OCI-LY3 (cell line): ENCODE measurements around the gene PELI3.

Experiments used
- H2AFZ ChIP-seq: fragments of 200-600, 300-600 bp; shearing (Covaris generic); 2 replicates; pipeline ENCODE4 v1.6.0; 2014; ENCODE audit warnings: antibody characterized with exemption, low read depth, low read length
- H3K27ac ChIP-seq: fragments of 200-600, 300-600 bp; sonication (generic); 2 replicates; pipeline ENCODE4 v1.5.1; 2014; ENCODE audit warnings: mild to moderate bottlenecking, low read length, moderate library complexity, mixed read lengths
- H3K27me3 ChIP-seq: fragments of 200-600, 300-600 bp; sonication (generic); 2 replicates; pipeline ENCODE4 v1.6.1; 2014; ENCODE audit warnings: low read depth, low read length, mixed read lengths
- H3K36me3 ChIP-seq: fragments of 200-600, 300-600 bp; sonication (generic); replicated peaks from 2 replicates; pipeline ENCODE3; 2014; ENCODE audit warnings: low read depth, low read length, mixed read lengths
- H3K4me1 ChIP-seq: fragments of 300-600, 200-600 bp; sonication (generic); 2 replicates; pipeline ENCODE4 v1.6.1; 2014; ENCODE audit warnings: low read length, mixed read lengths
- H3K4me2 ChIP-seq: fragments of 200-600, 300-600 bp; sonication (generic); 2 replicates; pipeline ENCODE4 v1.6.1; 2014; ENCODE audit warnings: low read length, mixed read lengths
- H3K4me3 ChIP-seq: fragments of 300-600, 200-600 bp; sonication (generic); 2 replicates; pipeline ENCODE4 v1.5.1; 2014; ENCODE audit warnings: antibody characterized with exemption, mild to moderate bottlenecking, low read length, moderate library complexity
- H3K79me2 ChIP-seq: fragments of 300-600, 200-600 bp; shearing (Covaris generic); 2 replicates; pipeline ENCODE4 v1.6.1; 2014; ENCODE audit warnings: mild to moderate bottlenecking, low read length, mixed read lengths
- H3K9ac ChIP-seq: fragments of 300-600, 200-600 bp; shearing (Covaris generic); 2 replicates; pipeline ENCODE4 v1.6.0; 2014; ENCODE audit warnings: mild to moderate bottlenecking, low read length, moderate library complexity
- H3K9me3 ChIP-seq: fragments of 200-600, 300-600 bp; shearing (Covaris generic); 2 replicates; pipeline ENCODE4 v1.6.1; 2014; ENCODE audit warnings: low read length, mixed read lengths; ENCODE audit not compliant: insufficient read depth
- H4K20me1 ChIP-seq: fragments of 200-600, 300-600 bp; sonication (generic); 2 replicates; pipeline ENCODE4 v1.6.1; 2016; ENCODE audit warnings: low read length, mixed read lengths; ENCODE audit not compliant: insufficient read depth
- CTCF ChIP-seq: fragments of 200-600, 300-600 bp; sonication (generic); IDR thresholded peaks from 2 replicates; pipeline ENCODE4 v1.5.1; 2014; ENCODE audit warnings: antibody characterized with exemption, low read length, low read depth
- EZH2phosphoT487 ChIP-seq: fragments of 200-600 bp; shearing (Covaris generic); IDR thresholded peaks from 2 replicates; pipeline ENCODE4 v1.6.1; 2018; ENCODE audit warnings: antibody characterized with exemption, mixed run types, low read depth

Gene PELI3

GRCh38 chr11:66419825-66420224, 46.9 kb upstream of the PELI3 start:
- Histone ChIP-seq H3K27me3 (peaks cover 19% of the 10 kb centered on the region), H2AFZ (no peak overlapping the region), H3K9ac (no peak overlapping the region), H3K4me1 (0 out of 2 replicates have a peak, but pooled peaks cover 6% of the 10 kb centered on the region), H3K27ac (no peak overlapping the region), H3K4me3 (no peak overlapping the region), H3K36me3 (no peaks in the 10 kb centered on the region), H3K9me3 (no peaks in the 10 kb centered on the region), H3K4me2 (no peak overlapping the region), H4K20me1 (peaks cover 56% of the 10 kb centered on the region), H3K79me2 (no peaks in the 10 kb centered on the region)
- TF ChIP-seq EZH2phosphoT487 (no peak), CTCF (no peak)

- Histone ChIP-seq H4K20me1 (peaks cover 57% of the 10 kb centered on the region), H2AFZ (no peak within 1 kb of the TSS), H3K9me3 (no peaks in the 10 kb centered on the region), H3K27ac (no peak within 1 kb of the TSS), H3K4me1 (0 out of 2 replicates have a peak, but pooled peaks cover 6% of the 10 kb centered on the region), H3K4me2 (no peak within 1 kb of the TSS), H3K9ac (no peak within 1 kb of the TSS), H3K27me3 (peaks cover 16% of the 10 kb centered on the region), H3K36me3 (no peaks in the 10 kb centered on the region), H3K79me2 (no peaks in the 10 kb centered on the region), H3K4me3 (no peak within 1 kb of the TSS)
- no peak for TF ChIP-seq EZH2phosphoT487
- no peak for TF ChIP-seq CTCF
These were observed 45.8 kb upstream of the PELI3 start, which contains the start of gene NPAS4 for GRCh38 chr11:66420671-66421476. Gene NPAS4 (plus strand): TSS chr11:66421035. CDS start chr11:66421180, 145 bp downstream.

- Histone ChIP-seq H4K20me1 (peaks cover 52% of the 10 kb centered on the region), H3K79me2 (no peaks in the 10 kb centered on the region), H3K9ac (no peak overlapping the region), H3K27me3 (peaks cover 11% of the 10 kb centered on the region), H3K27ac (no peak overlapping the region), H3K4me2 (no peak overlapping the region), H3K9me3 (no peaks in the 10 kb centered on the region), H3K4me1 (0 out of 2 replicates have a peak, but pooled peaks cover 6% of the 10 kb centered on the region), H3K36me3 (no peaks in the 10 kb centered on the region), H3K4me3 (no peak overlapping the region), H2AFZ (no peak overlapping the region)
- no peak for TF ChIP-seq EZH2phosphoT487
These were observed 45.1 kb upstream of the PELI3 start for GRCh38 chr11:66421492-66422205.

- Histone ChIP-seq H3K4me1 (no peaks in the 10 kb centered on the region), H3K36me3 (no peaks in the 10 kb centered on the region), H3K79me2 (no peaks in the 10 kb centered on the region), H3K27me3 (no peaks in the 10 kb centered on the region), H3K4me2 (no peak overlapping the region), H3K9ac (no peak overlapping the region), H3K9me3 (no peaks in the 10 kb centered on the region), H4K20me1 (peaks cover 24% of the 10 kb centered on the region), H3K27ac (no peak overlapping the region), H3K4me3 (no peak overlapping the region), H2AFZ (no peak overlapping the region)
- no peak for TF ChIP-seq EZH2phosphoT487
- TF ChIP-seq CTCF = no peak
These were observed 40.4 kb upstream of the PELI3 start for GRCh38 chr11:66426314-66426713.
